Measurements from ENCODE around the gene TBCEL. TPM values are rescaled to one million over a fixed set of nuclear protein-coding genes. Genes with fewer than 3 reads are reported as not detected.

Gene TBCEL
- total and polyA plus RNA-seq, 2 donors (not counting 3 experiments of a cell fraction or from before 2014, with no cell fraction given) = 5.6 to 19.5 TPM

- peaks cover 3% of the 10 kb centered on the region for H3K9me1 ChIP-seq (replicated peaks; ENCODE audit: control insufficient read depth, extremely low read depth, insufficient read depth, low read length)
- BruUV-seq (replicated peaks) = no TSS peak
- H3K27me3 ChIP-seq (ENCODE audit: control insufficient read depth in 2 of 2, insufficient read depth in 2 of 2, low read length in 2 of 2) = no peaks in the 10 kb centered on the region
- POLR2A ChIA-PET = interaction anchor here (0.5 kb wide), 1 partner anchor 48 kb away, joined by 5 read pairs; no protein-coding TSS in a partner anchor
- no peaks in the 10 kb centered on the region for H3K9me3 ChIP-seq (replicated peaks; ENCODE audit: control insufficient read depth, insufficient read depth, low read length)
- peaks cover 3% of the 10 kb centered on the region for H4K20me1 ChIP-seq (replicated peaks; ENCODE audit: control insufficient read depth, extremely low read depth, insufficient read depth, low read length)
- no peak overlapping the region for H3K4me3 ChIP-seq (replicated peaks in 1 of 3; ENCODE audit: insufficient read depth in 1 of 3, low read depth in 1 of 3, low read length in 3 of 3)
- H3K4me2 ChIP-seq (ENCODE audit: insufficient read depth, low read length) = no peak overlapping the region
- FAIRE-seq (no peak), DNase-seq (ENCODE audit: low read depth, low spot score) (no peak)
- no peaks in the 10 kb centered on the region for H3K79me2 ChIP-seq (ENCODE audit: control insufficient read depth, insufficient read depth, low read length)
- dilution Hi-C loops (cut with MboI; ENCODE audit: extremely low pct_ligation_motif_present, low sequenced_read_pairs) (no loop called here), intact Hi-C loops (cut with micrococcal nuclease) (loop anchor here (5.0 kb wide), 1 partner anchor 79 kb away; no protein-coding TSS in a partner anchor)
- H2AFZ ChIP-seq (ENCODE audit: low read depth, low read length) = no peak overlapping the region
- peaks cover 2% of the 10 kb centered on the region for H3K4me1 ChIP-seq (ENCODE audit: control insufficient read depth, extremely low read depth, insufficient read depth, low read length)
- H3K27ac ChIP-seq (ENCODE audit: insufficient read depth, low read depth, low read length) = no peak overlapping the region
- no peaks in the 10 kb centered on the region for H3K36me3 ChIP-seq (ENCODE audit: control insufficient read depth in 2 of 2, extremely low read depth in 1 of 2, insufficient read depth in 2 of 2, low read length in 2 of 2)
- CTCF ChIA-PET = interaction anchor here (1.6 kb wide), 1 partner anchor 10 kb away, joined by 6 read pairs; the partner anchor contains the start of gene TBCEL
- H3K9ac ChIP-seq (replicated peaks; ENCODE audit: extremely low read depth, insufficient read depth, low read length) = no peak overlapping the region
- TF ChIP-seq, protein P1, sequence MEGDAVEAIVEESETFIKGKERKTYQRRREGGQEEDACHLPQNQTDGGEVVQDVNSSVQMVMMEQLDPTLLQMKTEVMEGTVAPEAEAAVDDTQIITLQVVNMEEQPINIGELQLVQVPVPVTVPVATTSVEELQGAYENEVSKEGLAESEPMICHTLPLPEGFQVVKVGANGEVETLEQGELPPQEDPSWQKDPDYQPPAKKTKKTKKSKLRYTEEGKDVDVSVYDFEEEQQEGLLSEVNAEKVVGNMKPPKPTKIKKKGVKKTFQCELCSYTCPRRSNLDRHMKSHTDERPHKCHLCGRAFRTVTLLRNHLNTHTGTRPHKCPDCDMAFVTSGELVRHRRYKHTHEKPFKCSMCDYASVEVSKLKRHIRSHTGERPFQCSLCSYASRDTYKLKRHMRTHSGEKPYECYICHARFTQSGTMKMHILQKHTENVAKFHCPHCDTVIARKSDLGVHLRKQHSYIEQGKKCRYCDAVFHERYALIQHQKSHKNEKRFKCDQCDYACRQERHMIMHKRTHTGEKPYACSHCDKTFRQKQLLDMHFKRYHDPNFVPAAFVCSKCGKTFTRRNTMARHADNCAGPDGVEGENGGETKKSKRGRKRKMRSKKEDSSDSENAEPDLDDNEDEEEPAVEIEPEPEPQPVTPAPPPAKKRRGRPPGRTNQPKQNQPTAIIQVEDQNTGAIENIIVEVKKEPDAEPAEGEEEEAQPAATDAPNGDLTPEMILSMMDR (IDR thresholded peaks at IDR 0.05; ENCODE audit: extremely low read depth in 1 of 2, insufficient read depth in 1 of 2, low read depth in 1 of 2, low read length in 2 of 2) = no peak
- TF ChIP-seq, protein P2, sequence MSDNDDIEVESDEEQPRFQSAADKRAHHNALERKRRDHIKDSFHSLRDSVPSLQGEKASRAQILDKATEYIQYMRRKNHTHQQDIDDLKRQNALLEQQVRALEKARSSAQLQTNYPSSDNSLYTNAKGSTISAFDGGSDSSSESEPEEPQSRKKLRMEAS (IDR thresholded peaks at IDR 0.05; ENCODE audit: insufficient read depth, insufficient read length) = no peak
- TF ChIP-seq FOS (IDR thresholded peaks at IDR 0.05; ENCODE audit: borderline replicate concordance, insufficient read depth, low read length) = no peak
- no peak for TF ChIP-seq GATA2 (IDR thresholded peaks at IDR 0.05; ENCODE audit: insufficient read depth, insufficient read length, low read depth, low read length)
- TF ChIP-seq EZH2 (IDR thresholded peaks at IDR 0.05; ENCODE audit: borderline replicate concordance, low read depth, low read length, severe bottlenecking) = no peak
- no peak for TF ChIP-seq POLR2A (IDR thresholded peaks at IDR 0.05; ENCODE audit: low read depth, low read length)
- no peak for TF ChIP-seq MYC (IDR thresholded peaks at IDR 0.05; ENCODE audit: low read depth, low read length)
- TF ChIP-seq POLR2AphosphoS5 (IDR thresholded peaks at IDR 0.05; ENCODE audit: insufficient read depth, low read depth, low read length) = no peak
- no peak for TF ChIP-seq JUN (IDR thresholded peaks at IDR 0.05; ENCODE audit: borderline replicate concordance, insufficient read depth, insufficient read length, low read depth)
Measured at GRCh38 chr11:121033635-121034034, 9.7 kb downstream of the TBCEL start.

Data from endothelial cell of umbilical vein (primary cell).